Stimulated activated CD4-positive, alpha-beta T cell treated with anti-CD3 and anti-CD28 coated beads, Interleukin-12 subunit alpha, Interleukin-12 subunit beta, amount 100 ng/mL, for 4 hours (primary cell): ENCODE results near the gene PHF19.

ENCODE experiments used
- DNase-seq: peaks from one replicate; pipeline ENCODE4 v3.0.0-alpha.2; 2020

PHF19 gene

DNA sequence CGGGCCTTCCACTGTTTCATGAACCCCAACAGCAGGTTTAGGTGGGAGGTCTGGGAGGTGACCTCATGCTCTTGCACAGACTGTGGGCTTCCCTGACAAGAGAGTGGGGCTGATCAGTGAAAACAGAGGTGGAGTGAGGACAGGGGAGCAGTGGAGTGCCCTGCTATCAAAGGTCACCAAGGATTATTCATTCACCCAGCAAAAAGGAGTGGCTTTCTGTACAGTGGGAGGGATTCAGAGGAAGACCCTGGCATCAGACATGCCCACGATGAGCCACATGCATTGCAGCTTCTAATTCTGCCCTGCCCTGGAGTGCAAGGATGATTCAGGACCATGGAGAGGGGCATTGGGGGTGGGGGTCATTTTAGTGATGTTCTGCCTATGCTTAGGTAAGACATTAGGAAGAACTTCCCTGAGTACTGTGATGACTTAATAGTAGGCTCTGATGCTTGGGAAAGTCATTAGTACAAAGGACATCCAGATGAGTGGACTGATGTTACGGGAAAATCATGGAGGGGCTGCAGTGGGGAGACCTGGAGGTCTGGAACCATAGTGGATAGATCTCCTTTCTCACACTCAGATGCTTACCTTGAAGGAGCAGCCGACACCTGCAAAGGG lies 36.8 kb upstream of the PHF19 start:
- no peak for DNase-seq

- DNase-seq = no peak
Observed at GRCh38 chr9:120912958-120913646, 36.1 kb upstream of the PHF19 start.

DNA sequence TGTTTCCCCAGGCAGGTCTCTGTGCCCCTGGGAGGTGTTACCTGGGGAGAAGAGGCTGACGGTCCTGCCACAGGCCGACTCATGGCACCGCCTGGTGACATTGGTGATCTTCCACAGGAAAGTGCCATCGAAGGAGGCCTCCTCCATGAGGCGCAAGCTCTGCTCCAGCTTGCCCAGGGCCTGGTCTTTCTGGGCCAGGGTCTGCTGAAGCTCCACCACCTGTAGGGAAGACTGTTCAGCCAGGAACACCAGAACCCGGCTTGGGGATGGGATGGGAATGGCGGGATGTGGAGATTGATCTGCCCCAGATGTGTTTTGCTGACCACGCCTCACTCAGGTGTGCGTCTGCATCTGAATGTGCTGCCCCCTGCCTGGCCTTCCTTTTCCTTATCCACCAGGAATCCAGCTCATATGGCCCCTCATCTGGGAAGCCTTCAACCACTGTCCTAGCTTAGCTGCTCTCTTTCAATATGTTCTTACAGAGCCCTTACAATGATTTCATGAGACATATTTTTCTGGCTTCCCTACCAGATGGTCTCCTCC lies 34.4 kb upstream of the PHF19 start:
- no peak for DNase-seq

- DNase-seq = no peak
Observed at GRCh38 chr9:120910643-120911042, 33.7 kb upstream of the PHF19 start.

DNA sequence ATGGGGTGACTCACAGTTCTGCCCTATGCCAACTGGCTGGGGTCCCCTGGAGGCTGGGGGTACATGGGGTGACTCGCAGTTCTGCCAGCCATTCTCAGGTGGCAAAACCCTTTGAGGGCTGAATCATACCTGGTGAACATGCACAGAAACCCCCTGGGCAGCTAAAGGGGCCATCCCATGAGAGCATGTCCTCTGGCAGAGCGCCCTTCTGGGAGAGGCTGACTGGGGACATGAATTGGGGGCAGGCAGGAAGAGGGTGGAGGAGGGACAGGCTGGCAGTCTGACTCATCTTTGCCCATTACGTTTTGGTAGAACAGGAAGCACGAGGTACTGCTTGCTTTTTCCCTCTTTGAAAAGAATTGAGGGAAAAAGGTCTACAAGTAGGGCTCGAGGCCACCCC lies 32.9 kb upstream of the PHF19 start:
- peak; percentile 51 for DNase-seq

DNA sequence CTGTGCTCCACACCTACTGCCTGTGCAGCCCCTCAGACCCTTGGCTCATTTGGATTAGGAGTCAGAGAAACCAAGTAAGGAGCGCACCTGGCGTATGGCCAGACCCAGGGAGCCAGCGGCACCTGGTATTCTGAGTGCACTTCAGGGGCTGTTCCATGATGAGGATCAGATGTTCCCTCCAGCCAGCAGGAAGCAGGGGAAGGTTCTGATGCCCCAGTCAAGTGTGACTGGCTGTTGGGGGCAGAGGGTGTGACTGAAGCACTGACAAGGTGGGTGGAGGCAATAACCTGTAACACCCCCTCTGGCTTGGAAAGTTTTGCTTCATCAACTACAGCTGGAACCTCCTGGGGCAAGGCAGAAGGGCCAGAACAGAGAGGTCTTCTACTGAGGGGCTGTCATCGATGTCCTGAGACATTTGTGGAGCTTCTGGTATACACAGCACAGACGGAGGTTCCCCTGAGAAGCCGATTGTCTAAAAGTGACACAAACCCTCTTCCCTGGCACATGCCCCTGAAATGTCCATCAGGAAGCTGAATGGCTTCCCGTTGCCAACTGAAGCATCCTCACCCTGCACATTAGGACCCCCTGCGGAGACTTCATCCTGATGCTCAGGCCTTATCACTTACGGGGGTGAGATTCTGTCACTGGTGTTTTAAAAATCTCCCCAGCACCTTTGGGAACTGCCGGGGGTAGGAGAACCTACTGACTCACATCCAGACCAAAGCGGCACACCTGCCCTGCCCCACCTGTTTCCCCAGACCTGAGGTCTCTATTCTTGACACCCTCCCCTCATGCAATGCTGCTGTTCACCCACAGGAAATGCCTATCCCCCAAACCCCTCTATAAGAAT lies 28.6 kb upstream of the PHF19 start:
- DNase-seq = no peak

DNA sequence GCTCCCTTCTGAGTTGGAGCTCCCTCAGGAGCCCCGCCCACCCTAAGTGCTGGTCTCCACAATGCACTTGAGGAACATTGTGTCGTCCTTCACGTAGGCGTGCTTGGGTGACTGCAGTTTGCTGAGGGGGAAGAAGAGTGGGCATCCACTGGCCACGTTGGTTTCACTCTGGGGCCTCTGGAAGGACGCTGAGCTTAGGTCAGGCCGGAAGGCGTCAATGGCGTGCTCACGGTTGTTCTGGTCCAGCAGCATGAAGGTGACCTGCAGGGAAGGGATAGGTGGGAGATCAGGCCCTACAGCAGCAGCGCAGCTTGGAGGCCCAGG lies 28.0 kb upstream of the PHF19 start:
- DNase-seq = no peak

DNA sequence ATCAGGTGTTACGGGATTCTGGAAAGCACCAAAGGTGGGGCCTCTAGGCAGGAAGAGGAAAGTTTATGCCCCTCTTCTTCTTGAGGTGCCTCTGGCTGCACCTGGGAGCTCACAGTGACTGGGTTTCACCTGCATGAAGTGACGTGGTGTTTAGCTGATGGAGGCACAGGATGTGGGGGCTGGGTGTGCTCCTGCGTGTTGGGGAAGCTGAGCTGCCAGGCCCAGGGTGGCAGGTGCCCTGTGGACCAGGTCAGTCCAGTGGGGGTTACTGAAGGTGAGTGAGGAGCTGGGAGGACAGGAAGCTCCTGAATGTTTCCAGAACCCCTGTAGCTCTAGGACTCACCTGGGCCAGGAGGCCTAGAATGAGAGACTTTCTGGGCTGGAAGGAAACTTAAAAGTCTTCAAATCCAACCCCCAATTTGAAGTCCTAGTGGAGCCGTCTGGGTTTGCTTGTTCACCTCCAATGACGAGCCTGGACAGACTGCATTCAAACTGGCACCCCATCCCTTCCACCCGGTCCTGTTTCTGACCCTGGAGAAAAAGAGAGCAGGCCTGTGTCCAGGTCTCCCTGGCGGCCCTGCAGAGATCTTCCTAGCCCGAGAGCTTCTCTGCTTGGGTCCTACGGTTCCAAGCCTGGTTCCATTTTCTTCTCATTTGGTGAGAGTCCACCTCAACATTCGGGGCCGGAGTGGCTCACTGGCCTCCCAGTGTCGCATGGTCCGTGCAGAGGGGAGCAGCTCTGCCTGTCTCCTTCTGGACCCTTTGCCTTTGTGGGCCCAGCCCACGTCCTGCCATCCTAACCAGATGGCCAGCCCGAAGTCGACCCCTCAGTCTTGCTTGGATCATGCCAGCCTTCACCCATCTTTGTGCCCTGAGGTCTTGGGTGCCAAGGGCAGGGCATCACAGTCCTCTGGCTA lies 27.3 kb upstream of the PHF19 start:
- DNase-seq = no peak

- DNase-seq = no peak
Observed at GRCh38 chr9:120902569-120903535, 25.9 kb upstream of the PHF19 start.

- no peak for DNase-seq
Observed at GRCh38 chr9:120901755-120902568, 25.0 kb upstream of the PHF19 start.

DNA sequence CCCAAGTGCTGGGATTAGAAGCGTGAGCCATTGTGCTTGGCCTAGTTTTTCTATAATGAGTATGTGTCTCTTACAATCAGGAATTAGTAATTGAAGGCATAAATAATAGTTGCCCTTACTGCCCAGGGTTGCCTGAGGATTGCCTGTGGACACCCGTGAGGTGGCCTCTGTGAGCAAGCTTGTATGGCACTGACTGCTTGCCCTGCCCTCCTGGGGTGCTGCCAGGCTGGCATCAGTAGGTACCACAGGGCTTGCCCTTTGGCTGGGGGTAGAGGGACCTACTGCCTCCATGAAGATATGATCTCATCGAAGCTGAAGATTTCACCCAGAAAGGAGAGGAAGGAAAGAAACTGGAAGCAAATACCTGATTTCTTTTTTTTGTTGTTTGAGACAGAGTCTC lies 23.8 kb upstream of the PHF19 start:
- no peak for DNase-seq

DNA sequence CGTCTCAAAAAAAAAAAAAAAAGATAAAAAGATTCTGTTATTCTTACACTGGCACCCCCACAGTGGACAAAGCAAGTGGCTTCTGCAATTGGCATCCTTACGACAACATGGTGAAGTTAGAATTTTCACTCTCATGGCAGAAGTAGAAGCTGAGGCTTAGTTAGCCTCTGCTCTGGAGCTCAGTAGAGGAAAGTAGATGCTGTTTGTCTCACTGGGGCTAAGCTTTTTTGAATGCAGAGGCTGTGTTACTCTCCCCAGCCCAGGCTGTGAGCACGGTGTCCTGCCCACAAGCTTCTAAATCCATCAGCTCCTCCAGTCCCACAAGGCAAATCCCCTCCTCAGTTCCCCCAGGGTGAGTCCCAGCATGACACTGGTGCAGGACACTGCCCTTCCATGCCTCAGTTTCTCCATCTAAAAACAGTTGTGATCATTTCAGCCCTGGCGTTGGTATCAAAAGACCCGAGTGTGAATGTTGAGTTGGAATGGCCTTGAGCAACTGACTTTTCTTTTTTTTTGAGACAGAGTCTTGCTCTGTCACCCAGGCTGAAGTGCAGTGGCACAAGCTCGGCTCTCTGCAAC lies 22.6 kb upstream of the PHF19 start:
- DNase-seq = no peak

- DNase-seq = no peak
Observed at GRCh38 chr9:120898396-120898795, 21.4 kb upstream of the PHF19 start.

- DNase-seq = no peak
Observed at GRCh38 chr9:120895951-120896350, 19.0 kb upstream of the PHF19 start.

DNA sequence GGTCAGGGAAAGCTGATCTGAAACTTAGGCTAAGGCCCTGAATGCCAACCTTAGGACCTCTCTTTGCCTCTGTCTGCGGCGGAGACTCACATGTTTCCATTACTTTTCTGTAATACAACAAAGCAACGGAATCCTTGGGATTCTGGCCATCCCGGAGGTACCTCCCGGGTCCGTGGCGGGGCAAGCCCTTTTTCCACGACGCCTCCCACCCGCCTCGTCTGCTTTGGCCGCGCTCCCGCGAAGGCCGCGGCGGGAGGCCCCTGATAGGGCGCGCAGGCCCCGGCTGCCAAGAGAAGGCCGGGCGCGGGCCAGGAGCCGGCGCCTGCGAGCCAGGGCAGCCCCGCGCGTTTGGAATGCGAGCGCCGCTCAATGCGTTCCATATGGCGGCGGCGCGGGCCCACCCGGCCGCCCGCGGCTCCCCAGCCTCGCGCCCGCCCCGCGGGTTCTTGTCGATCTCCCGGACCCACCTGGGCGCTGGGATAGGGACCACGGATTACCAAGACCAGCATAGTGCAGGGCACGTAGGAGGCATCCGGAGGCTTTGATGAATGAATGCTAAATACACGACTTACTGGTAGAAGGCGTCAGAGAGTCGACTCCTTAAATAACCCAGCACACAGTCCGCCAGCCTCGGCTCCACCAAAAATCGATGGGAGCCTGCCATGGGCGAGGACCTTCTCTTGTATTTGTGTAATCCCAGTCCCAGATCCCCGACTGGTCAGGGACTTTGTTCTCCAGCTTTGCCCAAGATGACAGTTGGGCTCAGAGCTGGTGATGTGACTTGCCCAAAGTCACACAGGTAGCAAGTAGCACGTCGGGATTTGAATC lies 17.5 kb upstream of the PHF19 start:
- no peak for DNase-seq

DNA sequence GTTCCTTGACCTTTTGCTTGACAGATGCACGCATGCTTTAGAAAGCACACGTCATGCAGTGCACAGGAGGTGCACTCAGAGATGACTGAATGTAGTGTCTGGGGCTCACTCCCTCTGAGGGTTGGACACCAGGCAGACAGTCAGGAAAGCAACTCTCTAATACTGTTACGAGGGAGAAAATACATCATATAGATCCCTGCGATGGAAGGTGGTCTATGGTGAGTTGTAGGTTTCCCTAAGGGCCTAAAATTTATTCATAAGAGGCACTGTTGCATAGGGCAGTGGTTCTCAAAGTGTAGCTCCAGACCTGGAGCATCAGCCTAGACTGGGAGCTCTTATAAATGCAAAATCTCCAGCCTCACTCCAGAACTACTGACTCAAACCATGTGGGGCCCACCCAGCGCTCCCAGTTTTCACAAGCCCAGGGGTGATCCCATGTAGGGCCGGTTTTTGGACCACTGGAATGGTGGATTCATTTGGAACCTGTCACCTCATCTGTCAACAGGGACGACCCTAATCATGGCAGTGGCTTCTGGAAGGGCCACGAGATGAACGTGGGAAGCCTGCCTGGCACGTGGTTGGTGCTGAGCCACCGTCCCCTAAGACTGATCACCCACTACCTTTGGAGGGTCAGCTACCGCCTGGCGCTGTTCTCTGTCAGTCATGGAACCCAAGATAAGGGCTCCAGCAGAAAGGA lies 16.8 kb upstream of the PHF19 start:
- no peak for DNase-seq

GRCh38 chr9:120892748-120893610 lies 16.0 kb upstream of the PHF19 start:
- no peak for DNase-seq
